Cardiac muscle cell (in vitro differentiated cells and primary cell): Measurements from ENCODE around the gene CHPT1. TPM values are rescaled to one million over a fixed set of nuclear protein-coding genes. Genes with fewer than 3 reads are reported as not detected.

Source experiments
- DNase-seq, 2 donors: peaks; one replicate each; pipeline versions ENCODE4 v3.0.0 to v3.0.0-alpha.2; 2010 to 2017; ENCODE audit warnings: low read depth in 1 of 2, low spot score in 1 of 2
- H3K27ac ChIP-seq: fragments of 200-600 bp; sonication (generic); 2 replicates; pipeline ENCODE4 v1.5.1; 2016
- H3K27me3 ChIP-seq: fragments of 200-600 bp; sonication (generic); 2 replicates; pipeline ENCODE4 v1.6.0; 2016; ENCODE audit warnings: control low read depth
- H3K36me3 ChIP-seq: fragments of 200-600 bp; sonication (generic); 2 replicates; pipeline ENCODE4 v1.5.1; 2016; ENCODE audit warnings: control low read depth
- H3K4me1 ChIP-seq: fragments of 200-600 bp; sonication (generic); 2 replicates; pipeline ENCODE4 v1.8.1; 2017; ENCODE audit warnings: low read depth, mild to moderate bottlenecking, mixed run types
- H3K4me3 ChIP-seq: fragments of 200-600 bp; sonication (generic); 2 replicates; pipeline ENCODE4 v1.5.1; 2016; ENCODE audit warnings: mild to moderate bottlenecking
- H3K9me3 ChIP-seq: fragments of 200-600 bp; sonication (generic); 2 replicates; pipeline ENCODE4 v1.5.1; 2017; ENCODE audit warnings: low read depth, mild to moderate bottlenecking, control low read depth
- polyA plus RNA-seq: library from polyadenylated mRNA; unstranded; fragments of >200 nt; fragmentation: Nextera tagmentation; extraction: Ambion mirVana; gene quantifications from 2 replicates; pipeline ENCODE4 v1.2.1, GENCODE V29; 2016
- total RNA-seq: library from RNA; depleted of rRNA; stranded (reverse); fragments of >200 nt; gene quantifications from 2 replicates; pipeline ENCODE4 v1.2.3, GENCODE V29; 2016
- TF ChIP-seq, protein P1 (sequence below): IDR thresholded peaks from 2 replicates; pipeline ENCODE4 v1.5.1; 2012; ENCODE audit warnings: low read depth, mild to moderate bottlenecking, low read length

CHPT1 gene
- total and polyA plus RNA-seq, 2 experiments from 2014 or later = 13.7 to 44.4 TPM

GRCh38 chr12:101713930-101714329 lies 16.5 kb downstream of the CHPT1 start:
- Histone ChIP-seq H3K4me3 (no peak overlapping the region), H3K4me1 (peaks cover 9% of the 10 kb centered on the region), H3K36me3 (no peaks in the 10 kb centered on the region), H3K27ac (no peak overlapping the region), H3K27me3 (no peaks in the 10 kb centered on the region), H3K9me3 (no peaks in the 10 kb centered on the region)
- TF ChIP-seq, protein P1, sequence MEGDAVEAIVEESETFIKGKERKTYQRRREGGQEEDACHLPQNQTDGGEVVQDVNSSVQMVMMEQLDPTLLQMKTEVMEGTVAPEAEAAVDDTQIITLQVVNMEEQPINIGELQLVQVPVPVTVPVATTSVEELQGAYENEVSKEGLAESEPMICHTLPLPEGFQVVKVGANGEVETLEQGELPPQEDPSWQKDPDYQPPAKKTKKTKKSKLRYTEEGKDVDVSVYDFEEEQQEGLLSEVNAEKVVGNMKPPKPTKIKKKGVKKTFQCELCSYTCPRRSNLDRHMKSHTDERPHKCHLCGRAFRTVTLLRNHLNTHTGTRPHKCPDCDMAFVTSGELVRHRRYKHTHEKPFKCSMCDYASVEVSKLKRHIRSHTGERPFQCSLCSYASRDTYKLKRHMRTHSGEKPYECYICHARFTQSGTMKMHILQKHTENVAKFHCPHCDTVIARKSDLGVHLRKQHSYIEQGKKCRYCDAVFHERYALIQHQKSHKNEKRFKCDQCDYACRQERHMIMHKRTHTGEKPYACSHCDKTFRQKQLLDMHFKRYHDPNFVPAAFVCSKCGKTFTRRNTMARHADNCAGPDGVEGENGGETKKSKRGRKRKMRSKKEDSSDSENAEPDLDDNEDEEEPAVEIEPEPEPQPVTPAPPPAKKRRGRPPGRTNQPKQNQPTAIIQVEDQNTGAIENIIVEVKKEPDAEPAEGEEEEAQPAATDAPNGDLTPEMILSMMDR = no peak
- DNase-seq = no peak

DNA sequence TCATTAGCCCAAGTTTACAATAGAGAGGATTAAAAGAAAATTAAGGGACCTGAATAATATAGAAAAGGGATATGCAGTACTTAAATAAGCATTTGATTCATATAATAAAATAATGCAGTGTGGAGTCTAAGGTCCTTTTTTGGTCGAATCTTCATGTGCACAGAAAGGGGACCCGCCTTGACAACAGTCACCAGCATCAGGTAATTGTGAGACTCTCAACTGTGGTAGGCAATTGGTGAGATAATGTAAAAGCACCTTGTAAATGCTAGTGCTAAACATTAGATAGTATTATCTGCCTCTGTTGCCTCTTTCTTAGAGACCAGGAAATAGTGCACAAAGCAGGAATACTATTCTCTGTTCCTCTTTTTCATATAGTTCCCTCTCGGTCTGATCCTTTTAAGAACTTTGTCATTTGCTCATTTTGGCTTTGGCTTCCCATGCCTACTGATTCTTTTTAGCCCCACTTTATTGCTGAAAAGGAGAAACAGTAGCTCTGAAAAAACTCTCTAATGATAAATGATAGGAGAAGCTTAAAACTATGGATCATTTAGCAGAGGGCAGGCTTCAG lies 17.5 kb downstream of the CHPT1 start:
- Histone ChIP-seq H3K27me3 (no peaks in the 10 kb centered on the region), H3K9me3 (no peaks in the 10 kb centered on the region), H3K36me3 (no peaks in the 10 kb centered on the region), H3K27ac (no peak overlapping the region), H3K4me1 (peaks cover 9% of the 10 kb centered on the region), H3K4me3 (no peak overlapping the region)
- DNase-seq = no peak
- TF ChIP-seq, protein P1 = no peak

DNA sequence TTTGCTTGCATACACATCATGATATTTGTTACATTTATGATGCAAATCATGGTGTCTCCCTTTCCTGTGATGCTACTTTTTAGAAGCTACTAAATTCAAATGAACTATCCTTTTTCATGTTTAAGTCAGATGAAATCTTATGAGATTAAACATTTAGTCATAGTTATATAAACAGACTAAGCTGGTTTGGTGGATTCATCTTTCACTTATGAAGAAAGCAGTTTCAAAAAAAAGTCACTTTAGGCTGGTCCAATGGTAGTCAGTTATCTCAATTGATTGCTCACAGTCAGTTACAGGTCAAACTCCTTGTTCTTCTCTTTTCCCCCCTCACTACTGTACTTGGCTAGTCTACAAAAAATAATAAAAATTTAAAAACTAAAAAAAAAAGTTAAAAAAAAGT lies 22.1 kb downstream of the CHPT1 start:
- no peak for DNase-seq

GRCh38 chr12:101720118-101720517 lies 22.7 kb downstream of the CHPT1 start:
- no peak for DNase-seq
- no peaks in the 10 kb centered on the region for H3K27me3 ChIP-seq
- H3K4me1 ChIP-seq = no peaks in the 10 kb centered on the region
- no peaks in the 10 kb centered on the region for H3K9me3 ChIP-seq
- TF ChIP-seq, protein P1 = no peak
- H3K4me3 ChIP-seq = no peak overlapping the region
- H3K27ac ChIP-seq = no peak overlapping the region
- peaks cover 6% of the 10 kb centered on the region for H3K36me3 ChIP-seq

More for the DNA sequence above, 22.1 kb downstream of the CHPT1 start:
- Histone ChIP-seq H3K36me3 (peaks cover 6% of the 10 kb centered on the region), H3K27ac (no peak overlapping the region), H3K27me3 (no peaks in the 10 kb centered on the region), H3K4me3 (no peak overlapping the region), H3K4me1 (no peaks in the 10 kb centered on the region), H3K9me3 (no peaks in the 10 kb centered on the region)
- TF ChIP-seq, protein P1 = no peak

- Histone ChIP-seq H3K27ac (no peak overlapping the region), H3K4me1 (no peaks in the 10 kb centered on the region), H3K27me3 (no peaks in the 10 kb centered on the region), H3K36me3 (peaks cover 14% of the 10 kb centered on the region), H3K4me3 (no peak overlapping the region), H3K9me3 (no peaks in the 10 kb centered on the region)
- no peak for DNase-seq
- TF ChIP-seq, protein P1 = no peak
Measured at GRCh38 chr12:101722392-101722791, 25.0 kb downstream of the CHPT1 start.
